NCI-H2196 (cell line): ENCODE results near the gene YIPF3.
"Not testable (repeated sequence)": the region's sequence is repeated elsewhere in the genome, so short reads cannot be mapped to it uniquely, and the experiment has no call there.

Experiments
- DNase-seq: peaks from one replicate; lab custom pipeline; 2025; ENCODE audit not compliant: unreplicated experiment; lab: John Stamatoyannopoulos, UW

The YIPF3 gene

DNA sequence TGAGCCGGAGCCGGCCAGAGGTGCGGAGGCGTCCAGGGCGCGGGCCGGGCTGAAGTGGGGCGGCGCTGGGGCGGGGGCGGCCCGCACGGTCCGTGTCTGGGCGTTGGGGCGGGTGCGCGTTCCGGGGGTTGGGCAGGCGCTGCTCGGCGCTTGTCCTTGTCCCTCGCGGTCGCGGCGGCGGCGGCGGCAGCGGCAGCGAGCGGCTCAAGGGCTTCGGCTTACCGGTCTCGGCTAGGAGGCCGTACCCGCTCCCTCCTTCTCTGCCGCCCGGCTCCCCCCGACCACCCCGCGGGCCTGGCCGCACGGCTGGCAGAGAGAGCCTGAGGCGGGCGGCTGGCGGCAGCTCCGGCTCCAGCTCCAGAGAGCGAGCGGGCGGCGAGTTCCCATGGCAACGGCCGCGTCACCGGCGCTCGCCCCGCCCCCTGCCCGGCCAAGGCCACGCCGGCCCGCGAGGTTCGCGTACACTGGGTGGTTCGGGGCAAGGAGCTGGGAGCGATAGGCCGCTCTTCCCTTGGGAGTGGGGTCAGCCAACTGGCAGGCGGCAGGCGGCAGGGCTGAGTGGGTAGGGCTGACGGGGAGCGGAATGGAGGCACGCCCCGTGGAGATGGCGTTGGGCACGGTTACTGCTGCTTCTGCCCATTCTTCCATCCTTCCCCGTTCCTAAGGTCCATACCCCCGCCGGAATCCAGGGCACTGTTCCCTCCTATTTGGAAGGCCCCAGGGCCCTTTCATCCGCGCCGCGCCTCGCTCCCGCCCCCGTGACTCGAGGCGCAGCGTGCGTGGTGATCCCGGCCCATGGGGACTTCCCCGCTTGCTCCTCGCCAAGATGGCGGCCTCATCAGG, 6.5 kb downstream of the YIPF3 start, which contains the start of gene LRRC73:
Gene LRRC73 (minus strand): TSS at position 363 of the 843 bp plus-strand sequence. CDS start 561 bp downstream, outside the sequence.
- peak; percentile 86 for DNase-seq

DNA sequence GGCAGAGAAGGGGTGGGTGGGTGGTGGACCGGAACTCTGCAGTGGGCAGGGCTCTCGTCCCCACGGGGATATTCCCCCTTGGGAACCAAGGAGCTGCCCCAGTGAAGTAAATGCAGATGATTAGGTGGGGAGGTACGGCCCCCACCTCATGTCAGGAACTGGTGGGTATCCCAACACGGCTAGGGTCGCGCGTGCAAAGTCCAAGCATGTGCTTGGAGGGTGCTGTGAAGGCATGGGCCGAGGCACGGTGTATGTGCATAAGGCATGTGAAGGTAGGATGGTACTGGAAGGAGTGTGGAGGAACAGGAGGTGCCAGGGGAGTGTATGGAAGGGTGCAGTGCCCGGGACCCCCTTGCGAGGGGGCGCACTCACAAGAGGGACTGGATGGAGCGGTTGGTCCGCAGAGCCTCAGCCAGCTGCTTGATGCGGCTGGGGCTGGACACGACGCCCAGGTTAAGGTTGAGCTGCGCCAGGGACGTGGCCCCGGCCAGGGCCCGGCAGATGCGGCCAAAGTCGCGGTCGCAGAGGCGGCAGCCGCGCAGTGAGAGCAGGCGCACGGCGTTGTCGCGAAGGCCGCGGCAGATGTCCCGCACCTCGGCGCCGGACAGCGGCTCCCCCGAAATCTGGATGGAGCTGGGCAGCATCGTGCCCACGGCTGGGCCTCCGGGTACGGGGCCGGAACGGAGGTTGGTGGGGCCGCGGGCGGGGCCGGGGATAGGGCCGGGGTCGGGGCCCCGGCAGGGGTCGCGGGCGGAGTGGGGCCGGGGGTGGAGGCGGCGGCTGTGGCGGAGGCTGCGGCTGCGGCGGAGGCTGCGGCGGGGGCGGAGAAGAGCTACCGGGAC, 7.4 kb downstream of the YIPF3 start:
- DNase-seq: no peak

DNA sequence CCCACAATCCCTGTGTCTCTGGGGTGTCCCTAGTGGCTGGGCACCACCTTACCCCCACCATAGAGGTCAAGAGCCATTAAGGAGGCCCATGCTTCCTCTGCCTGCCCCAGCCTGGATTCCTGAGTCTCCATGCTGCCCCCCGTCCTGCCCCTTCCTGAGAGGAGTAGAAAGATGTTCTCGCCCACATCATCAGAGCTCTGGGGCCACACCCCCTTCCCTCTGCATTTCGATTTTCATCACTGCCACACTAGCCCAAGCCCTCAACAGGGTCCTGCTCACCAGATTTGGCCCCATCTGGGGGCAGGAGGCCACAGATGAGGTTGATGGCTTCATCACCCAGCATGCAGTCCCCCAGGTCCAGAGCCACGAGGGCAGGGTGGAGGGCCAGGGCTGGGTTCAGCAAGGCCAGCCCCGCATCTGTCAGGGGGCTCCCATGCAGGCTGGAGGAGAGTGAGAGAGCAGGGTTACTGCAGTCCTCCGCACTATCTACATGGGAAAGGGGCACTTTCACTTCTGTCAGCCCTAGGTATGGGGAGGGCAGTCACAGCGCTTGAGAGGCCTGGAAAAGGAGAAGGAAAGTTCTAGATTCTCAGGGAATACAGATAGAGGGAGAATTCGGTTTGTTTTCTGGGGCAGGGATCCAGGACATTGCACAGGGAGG, 8.1 kb downstream of the YIPF3 start:
- no peak for DNase-seq

DNA sequence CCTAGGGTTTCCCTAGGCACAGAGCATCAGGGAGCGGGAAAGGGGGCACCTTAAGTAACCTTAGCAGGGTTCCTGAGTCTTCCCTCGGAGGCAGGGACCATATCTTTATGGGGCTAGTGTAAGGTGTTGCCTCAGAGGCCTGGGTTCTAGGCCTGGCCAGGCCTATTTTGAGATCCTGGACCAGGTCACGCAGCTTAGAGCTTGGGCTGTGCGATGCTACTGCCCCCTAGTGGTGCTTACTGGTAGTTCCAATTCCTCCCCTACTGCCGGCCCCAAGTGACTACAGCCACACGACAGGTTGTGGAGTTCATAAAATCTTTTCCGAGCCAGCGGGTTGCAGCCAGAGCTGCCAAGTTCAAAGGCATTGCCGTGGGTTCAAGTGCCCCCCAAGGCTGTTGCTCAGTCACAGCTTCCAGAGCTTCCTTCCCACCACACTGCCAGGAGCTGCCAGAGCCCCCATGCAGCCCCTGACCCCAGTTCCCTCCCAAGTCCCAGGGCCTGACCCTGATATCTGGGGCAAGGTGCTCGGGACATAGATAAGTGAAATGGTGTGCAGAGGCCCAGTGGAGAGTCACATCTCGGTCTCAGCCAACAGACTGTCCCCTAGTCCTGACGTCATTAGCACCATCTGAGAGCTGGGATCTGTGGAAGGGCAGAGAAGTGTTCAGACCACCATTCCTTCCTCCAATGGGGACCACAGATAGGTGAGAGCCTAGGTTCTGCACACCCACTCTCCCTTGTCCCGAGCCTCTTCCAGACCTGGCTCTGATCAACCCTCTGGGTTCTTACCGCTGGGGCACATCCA, 9.9 kb downstream of the YIPF3 start:
- peak; percentile 81 for DNase-seq

DNA sequence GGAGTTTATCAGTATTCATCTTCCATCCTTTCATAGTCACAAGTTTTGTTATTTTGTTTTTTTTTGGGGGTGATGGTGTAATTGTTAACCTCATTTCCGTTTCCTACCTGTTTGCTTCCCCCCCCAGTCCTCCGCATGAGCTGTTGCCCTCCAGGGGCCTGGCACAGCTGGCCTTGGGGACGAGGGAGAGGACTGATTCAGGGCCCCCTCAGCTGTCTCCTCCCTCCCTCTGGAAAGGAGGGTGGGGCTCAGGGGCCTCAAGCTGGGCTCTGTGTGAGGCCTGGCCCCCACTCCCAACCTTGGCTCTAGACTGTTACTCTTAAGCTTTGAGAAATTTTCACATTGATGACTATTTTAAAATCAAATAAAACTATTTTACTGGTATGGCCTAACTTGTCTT, 10.6 kb downstream of the YIPF3 start:
- no peak for DNase-seq

DNA sequence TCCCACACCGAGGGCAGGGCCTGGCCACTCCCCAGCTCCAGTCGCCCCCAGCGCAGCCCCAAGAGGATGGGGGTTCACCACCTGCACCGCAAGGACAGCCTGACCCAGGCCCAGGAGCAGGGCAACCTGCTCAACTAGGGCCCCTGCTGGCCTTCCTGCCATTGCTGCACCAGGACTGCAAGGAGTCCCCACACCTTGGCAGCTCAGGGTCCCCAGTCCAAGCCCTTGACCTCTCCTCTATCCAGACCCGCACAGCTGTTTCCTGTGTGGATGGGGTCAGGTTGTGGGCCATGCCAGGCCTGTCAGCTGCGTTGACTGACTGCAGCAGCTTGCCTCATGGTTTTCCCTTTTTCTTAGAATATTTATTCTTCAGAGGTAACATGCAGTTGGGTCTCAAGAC, 11.0 kb downstream of the YIPF3 start:
- DNase-seq: no peak

DNA sequence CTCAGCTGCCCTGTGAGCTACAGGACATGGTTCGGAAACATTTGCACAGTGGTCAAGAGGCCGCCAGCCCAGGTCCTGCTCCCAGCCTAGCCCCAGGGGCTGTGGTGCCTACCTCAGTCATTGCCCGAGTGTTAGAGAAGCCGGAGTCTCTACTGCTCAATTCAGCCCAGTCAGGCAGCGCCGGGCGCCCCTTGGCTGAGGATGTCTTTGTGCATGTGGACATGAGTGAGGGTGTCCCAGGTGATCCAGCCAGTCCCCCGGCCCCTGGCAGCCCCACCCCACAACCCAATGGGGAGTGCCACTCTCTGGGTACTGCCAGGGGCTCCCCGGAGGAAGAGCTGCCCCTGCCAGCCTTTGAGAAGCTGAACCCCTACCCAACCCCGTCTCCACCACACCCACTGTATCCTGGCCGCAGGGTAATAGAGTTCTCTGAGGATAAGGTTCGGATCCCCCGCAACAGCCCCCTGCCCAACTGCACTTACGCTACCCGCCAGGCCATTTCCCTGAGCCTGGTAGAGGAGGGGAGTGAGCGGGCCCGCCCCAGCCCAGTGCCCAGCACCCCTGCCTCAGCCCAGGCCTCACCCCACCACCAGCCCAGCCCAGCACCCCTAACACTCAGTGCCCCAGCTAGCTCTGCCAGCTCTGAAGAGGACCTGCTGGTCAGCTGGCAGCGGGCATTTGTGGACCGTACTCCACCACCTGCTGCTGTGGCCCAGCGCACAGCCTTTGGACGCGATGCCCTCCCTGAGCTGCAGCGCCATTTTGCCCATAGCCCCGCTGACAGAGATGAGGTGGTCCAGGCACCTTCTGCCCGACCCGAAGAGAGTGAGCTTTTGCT, 11.8 kb downstream of the YIPF3 start:
- no peak for DNase-seq

DNA sequence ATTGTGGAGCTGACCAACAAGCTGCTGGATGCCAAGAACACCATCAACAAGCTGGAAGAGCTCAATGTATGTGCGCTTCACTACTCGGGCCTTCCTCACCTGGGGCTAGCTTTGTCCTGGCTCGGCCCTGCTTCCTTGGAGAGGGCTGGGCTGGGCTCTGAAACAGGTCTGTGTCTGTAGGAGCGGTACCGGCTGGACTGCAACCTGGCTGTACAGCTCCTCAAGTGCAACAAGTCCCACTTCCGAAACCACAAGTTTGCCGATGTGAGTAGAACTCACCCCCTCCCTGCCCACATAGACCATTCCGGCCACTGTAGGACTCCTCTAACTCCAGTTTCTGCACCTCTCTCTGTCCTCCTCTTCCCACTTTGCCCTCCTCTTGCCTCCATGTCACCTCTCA, 13.3 kb downstream of the YIPF3 start:
- no peak for DNase-seq

DNA sequence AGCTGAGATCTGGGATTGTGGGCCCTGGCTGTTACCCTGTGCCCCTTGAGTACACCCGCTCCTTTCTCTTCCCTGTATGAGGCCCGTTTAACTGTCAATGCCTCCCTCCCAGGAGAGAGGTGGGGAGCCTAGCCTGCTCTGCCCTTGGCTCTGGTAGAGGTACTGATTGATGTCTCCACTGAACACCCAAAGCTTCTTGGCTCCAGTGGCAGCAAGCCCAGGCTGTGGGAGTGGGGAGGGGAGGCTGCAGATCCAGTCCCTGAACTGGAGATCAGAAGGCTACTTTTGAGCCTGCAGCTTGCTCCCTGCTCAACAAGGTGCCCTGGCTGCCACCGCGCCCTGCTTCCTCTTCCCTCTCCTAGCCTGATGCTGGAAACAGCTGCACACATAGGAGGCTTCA, 14.1 kb downstream of the YIPF3 start:
- no peak for DNase-seq

DNA sequence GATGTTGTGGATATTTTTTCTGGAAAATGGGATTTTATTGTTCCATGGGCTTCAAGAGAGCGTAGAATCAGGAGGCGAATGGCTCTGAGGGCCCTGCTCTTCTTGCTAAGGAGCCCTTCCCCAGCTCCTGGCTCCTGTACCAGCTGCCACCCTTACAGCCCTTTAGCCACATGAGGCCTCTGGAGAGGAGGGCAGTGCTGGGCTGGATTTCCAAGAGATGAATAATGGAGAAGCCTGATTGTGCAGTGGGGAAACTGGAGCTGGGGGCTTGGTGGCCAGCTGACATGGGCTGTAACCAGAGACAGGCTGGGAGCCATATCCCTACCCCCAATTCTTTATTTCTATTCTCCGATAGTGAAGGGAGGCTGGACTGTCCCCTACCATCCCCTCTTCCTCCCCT, 15.8 kb downstream of the YIPF3 start:
- no peak for DNase-seq

DNA sequence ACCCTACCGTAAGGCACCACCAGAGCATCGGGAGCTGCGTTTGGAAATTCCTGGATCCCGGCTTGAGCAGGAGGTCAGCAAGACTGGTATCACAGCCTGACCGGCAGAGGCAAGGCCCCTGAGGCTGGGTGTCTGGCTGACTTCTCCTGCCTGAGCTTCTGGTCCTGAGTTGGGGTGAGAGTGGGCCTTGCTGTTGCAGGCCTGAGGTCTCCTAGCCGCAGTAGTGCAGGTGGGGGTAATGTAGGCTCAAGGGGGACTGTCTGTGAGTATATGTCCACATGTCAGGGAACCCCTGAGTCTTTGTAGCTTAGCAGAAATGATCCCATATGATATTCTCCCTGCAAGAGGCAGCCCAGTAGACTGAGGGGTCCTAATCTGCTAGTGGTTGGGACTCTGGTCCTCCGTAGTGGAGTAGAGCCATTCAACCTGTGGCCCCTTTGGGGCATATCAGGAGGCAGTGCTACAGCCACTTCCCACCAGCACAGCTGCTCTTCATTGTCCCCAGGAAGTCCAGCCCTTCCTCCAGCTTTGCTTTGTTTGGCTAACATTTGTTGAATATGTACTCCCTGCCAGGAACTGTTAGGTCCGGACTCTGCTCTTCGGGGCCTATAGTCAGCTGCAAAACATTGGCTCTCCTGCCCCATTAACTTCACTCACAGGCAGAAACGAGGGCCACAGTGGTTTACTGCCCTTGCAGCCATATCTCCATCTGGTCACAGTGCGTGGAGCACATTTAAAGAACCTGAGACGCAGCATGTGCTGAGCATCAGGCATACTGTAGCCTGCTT, 17.5 kb downstream of the YIPF3 start:
- DNase-seq: no peak

DNA sequence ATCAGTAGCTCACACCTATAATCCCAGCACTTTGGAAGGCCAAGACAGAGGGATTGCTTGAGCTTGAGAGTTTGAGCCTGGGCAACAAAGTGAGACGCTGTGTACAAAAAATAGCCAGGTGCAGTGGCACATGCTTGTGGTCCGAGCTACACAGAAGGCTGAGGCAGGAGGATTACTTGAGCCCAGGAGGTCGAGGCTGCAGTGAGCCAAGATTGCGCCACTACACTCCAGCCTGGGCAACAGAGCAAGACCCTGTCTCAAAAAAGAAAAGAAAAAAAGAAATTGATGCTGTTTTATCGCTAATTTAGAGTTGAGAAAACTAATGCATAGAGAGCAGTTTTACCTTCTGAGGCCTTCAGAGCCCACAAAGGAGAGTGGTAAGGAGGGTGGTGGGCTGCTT, 18.4 kb downstream of the YIPF3 start:
- not testable (repeated sequence) for DNase-seq

DNA sequence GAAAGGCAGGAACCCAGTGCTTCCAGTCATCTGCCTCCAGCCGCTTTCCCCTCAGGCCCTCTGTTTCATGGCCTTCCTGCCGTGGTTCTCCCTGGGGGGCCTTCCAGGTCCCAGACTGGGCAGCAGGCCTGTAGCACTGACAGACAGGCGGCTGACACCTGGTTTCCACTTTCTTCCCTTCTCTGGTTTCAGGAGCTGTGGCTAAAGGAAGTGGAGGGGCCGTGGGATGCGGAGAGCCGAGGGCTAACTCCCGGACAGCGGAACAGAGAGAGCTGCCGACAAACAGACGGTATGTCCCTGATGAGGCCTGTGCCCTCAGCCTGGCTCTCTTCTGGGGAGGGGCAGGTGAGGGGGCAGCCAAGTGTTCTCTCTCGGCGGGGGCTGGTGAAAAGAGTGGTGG, 19.0 kb downstream of the YIPF3 start:
- DNase-seq: no peak

DNA sequence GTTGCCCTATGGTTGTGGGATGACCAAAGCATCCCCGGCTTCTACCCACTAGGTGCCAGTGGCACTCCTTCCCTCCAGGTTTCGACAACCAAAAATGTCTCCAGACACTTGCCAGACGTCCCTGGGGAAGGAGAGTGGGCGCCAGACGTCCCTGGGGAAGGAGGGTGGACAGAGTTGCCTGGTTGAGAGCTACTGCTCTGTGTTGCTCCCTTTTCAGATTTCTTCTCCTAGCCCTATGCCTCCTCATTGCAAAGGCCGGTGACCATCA, 19.7 kb downstream of the YIPF3 start:
- no peak for DNase-seq

DNA sequence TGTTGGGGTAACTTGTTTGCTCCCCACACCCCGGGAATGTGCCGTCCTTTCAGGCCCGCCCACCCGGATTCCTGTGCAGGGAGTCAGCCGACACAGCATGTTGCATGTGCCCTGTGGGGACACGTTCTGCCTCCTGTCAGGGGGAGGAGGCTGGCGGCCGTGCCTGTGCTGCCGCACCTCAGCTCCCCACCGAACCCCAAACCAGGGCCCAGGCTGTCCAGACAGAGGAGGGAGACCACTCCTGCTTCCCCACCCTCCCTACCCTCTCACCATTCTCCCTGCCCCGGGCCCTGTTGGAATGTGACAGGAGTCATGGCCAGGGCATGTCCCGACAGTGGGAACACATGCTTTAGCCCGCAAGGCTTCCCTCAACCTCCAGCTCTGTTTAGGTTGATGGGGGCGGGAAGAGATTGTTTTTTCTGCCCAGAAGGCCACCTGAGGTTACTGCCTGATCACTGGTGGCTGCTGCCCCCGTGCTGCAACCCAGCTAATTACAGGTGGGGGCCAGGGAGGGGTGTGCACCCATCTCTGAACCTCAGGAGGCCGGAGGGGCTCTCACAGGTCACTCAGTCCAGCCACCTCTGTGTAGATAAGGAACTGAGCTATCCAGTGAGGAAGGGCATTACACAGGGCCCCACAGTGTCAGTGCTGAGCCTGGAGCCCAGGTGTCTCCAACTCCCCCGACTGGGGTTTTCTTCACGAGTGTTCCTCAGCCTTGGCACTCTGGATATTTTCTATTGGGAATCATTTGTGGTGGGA, 20.2 kb downstream of the YIPF3 start:
- DNase-seq: peak; percentile 36

DNA sequence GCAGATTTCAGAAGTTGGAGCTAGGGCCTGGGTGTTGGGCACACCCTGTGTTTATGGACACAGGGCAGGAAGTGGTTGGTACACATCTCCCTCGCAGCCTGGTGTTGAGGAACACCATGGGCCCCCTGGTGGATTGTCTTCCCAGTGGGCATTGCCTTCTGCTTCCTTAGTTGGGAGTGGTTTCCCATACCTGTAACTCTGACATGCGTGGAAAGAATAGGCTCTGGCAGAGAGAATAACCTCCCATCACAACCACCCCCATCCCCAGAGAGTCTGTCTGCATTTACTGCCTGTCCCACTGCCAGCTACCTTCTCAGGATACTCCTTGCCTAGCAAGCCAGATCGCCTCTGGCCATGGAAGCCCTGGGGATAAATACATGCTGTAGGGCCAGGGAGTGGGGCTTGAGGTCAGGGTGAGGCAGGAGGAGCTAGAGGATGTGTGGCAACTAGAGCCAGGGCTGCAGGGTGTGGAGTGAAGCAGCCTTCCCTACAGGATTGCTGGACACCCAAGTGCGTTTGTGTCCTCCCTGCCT, 21.3 kb downstream of the YIPF3 start:
- no peak for DNase-seq

DNA sequence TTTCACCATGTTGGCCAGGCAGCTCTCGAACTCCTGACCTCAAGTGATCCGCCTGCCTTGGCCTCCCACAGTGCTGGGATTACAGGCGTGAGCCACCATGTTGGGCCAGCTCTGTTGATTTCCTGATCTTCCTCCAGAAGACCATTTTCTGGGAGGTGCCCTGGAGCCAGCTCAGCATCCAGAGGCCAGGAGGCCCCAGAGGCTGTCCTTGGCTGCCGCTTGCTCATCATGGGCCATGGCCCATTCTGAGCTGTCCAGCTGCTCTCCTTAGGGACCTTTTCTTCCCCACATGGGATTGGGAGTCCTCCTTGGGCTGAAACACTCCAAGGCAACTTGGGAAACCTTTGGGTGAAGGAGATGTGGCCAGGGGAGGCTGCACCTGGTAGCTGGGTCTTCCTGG, 22.0 kb downstream of the YIPF3 start:
- DNase-seq: no peak

DNA sequence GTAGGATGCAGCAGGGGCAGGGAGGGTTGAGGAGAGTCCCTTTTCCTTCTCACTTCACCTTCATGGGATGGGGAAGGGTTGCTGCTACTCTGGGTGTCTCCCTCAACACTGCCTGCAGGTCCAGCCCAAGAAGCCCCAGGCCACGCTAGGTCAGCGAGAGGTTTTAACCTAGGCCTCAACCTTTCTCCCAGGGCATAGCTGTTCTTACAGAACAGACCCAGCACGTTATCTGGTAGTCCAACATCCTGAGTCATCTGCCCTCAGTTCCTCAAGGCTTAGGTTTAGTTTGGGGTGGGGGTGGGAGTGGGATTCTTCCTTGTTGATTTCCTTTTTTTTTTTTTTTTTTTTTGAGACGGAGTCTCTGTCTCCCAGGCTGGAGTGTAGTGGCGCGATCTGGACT, 22.4 kb downstream of the YIPF3 start:
- DNase-seq: no peak
